GM23338 (cell line): ENCODE measurements around the gene COL1A1. TPM values are rescaled to one million over a fixed set of nuclear protein-coding genes. Genes with fewer than 3 reads are reported as not detected.

Experiments used
- ATAC-seq: fragments of 200-7000 bp; cut with Tn5 transposase; 3 replicates; pipeline ENCODE4 v1.9.1; 2020
- DNase-seq: peaks from one replicate; pipeline ENCODE4 v3.0.0-alpha.2; 2015; ENCODE audit warnings: low spot score
- H2AFZ ChIP-seq: fragments of 200-600 bp; sonication (generic); 2 replicates; pipeline ENCODE4 v1.8.0; 2016; ENCODE audit warnings: antibody characterized with exemption, mild to moderate bottlenecking, moderate library complexity
- H3F3A ChIP-seq: fragments of 200-600 bp; sonication (generic); replicated peaks from 2 replicates; pipeline ENCODE4 v1.8.0; 2017; ENCODE audit warnings: antibody characterized with exemption, mixed run types, low read depth
- H3K27ac ChIP-seq: fragments of 200-600 bp; sonication (generic); 2 replicates; pipeline ENCODE4 v1.6.1; 2016; ENCODE audit warnings: low read depth
- H3K27me3 ChIP-seq: fragments of 200-600 bp; sonication (generic); 2 replicates; pipeline ENCODE4 v1.8.0; 2016; ENCODE audit warnings: mild to moderate bottlenecking, mixed run types, moderate library complexity; ENCODE audit not compliant: insufficient read depth
- H3K36me3 ChIP-seq: fragments of 200-600 bp; sonication (generic); 2 replicates; pipeline ENCODE4 v1.8.0; 2016; ENCODE audit warnings: mild to moderate bottlenecking; ENCODE audit not compliant: insufficient read depth
- H3K4me1 ChIP-seq: fragments of 200-600 bp; sonication (generic); 2 replicates; pipeline ENCODE4 v1.8.0; 2016; ENCODE audit warnings: mild to moderate bottlenecking, moderate library complexity; ENCODE audit not compliant: insufficient read depth
- H3K4me2 ChIP-seq: fragments of 200-600 bp; sonication (generic); 2 replicates; pipeline ENCODE4 v1.7.1; 2017; ENCODE audit warnings: mixed run types
- H3K4me3 ChIP-seq: fragments of 200-600 bp; sonication (generic); 2 replicates; pipeline ENCODE4 v1.6.1; 2016; ENCODE audit warnings: mixed run types
- H3K79me2 ChIP-seq: fragments of 200-600 bp; sonication (generic); replicated peaks from 2 replicates; pipeline ENCODE4 v1.8.0; 2017; ENCODE audit warnings: mild to moderate bottlenecking; ENCODE audit not compliant: insufficient read depth
- H3K9me2 ChIP-seq: fragments of 200-600 bp; sonication (generic); 2 replicates; pipeline ENCODE4 v1.8.0; 2017; ENCODE audit not compliant: insufficient read depth
- H4K20me1 ChIP-seq: fragments of 200-600 bp; sonication (generic); replicated peaks from 2 replicates; pipeline ENCODE4 v1.8.0; 2017; ENCODE audit warnings: mild to moderate bottlenecking; ENCODE audit not compliant: insufficient read depth
- H3K27ac Mint-ChIP-seq: 2 replicates; pipeline ENCODE4 v1.8.0; 2020; ENCODE audit warnings: inconsistent platforms, mild to moderate bottlenecking, moderate library complexity, mixed read lengths
- H3K27me3 Mint-ChIP-seq: 3 replicates; pipeline ENCODE4 v1.8.0; 2022; ENCODE audit warnings: low read depth, mild to moderate bottlenecking, moderate library complexity, mixed read lengths, inconsistent platforms; ENCODE audit not compliant: insufficient read depth, poor library complexity
- H3K36me3 Mint-ChIP-seq: 3 replicates; pipeline ENCODE4 v1.8.0; 2021; ENCODE audit warnings: low read depth, mild to moderate bottlenecking, inconsistent platforms, moderate library complexity, mixed read lengths
- H3K4me1 Mint-ChIP-seq: 3 replicates; pipeline ENCODE4 v1.8.0; 2020; ENCODE audit warnings: mild to moderate bottlenecking, inconsistent platforms, mixed read lengths
- H3K4me3 Mint-ChIP-seq: 3 replicates; pipeline ENCODE4 v1.8.0; 2021; ENCODE audit warnings: moderate library complexity, mild to moderate bottlenecking, inconsistent platforms, mixed read lengths
- H3K9me3 Mint-ChIP-seq: 3 replicates; pipeline ENCODE4 v1.8.0; 2020; ENCODE audit warnings: moderate library complexity, mild to moderate bottlenecking, inconsistent platforms, mixed read lengths
- CREB1 ChIP-seq: fragments of 250-450 bp; sonication (Bioruptor Pico); IDR thresholded peaks from 2 replicates; pipeline ENCODE4 v1.5.0; 2020; ENCODE audit warnings: low read depth, mild to moderate bottlenecking, moderate library complexity
- EZH2 ChIP-seq: fragments of 200-600 bp; sonication (generic); IDR thresholded peaks from one replicate; pipeline ENCODE4 v1.8.0; 2017; ENCODE audit warnings: antibody characterized with exemption, mild to moderate bottlenecking, low read depth; ENCODE audit not compliant: unreplicated experiment
- EZH2phosphoT487 ChIP-seq: fragments of 200-600 bp; sonication (generic); IDR thresholded peaks from one replicate; pipeline ENCODE4 v1.8.1; 2018; ENCODE audit warnings: antibody characterized with exemption; ENCODE audit not compliant: unreplicated experiment
- JUNB ChIP-seq: IDR thresholded peaks from one replicate; pipeline ENCODE4 v1.6.1; 2016; ENCODE audit warnings: antibody characterized with exemption; ENCODE audit not compliant: unreplicated experiment
- NANOG ChIP-seq: IDR thresholded peaks from 2 replicates; pipeline ENCODE4 v1.6.1; 2016; ENCODE audit warnings: antibody characterized with exemption, borderline replicate concordance
- POLR2AphosphoS5 ChIP-seq: IDR thresholded peaks from 2 replicates; pipeline ENCODE4 v1.6.1; 2016; ENCODE audit warnings: antibody characterized with exemption, low read depth
- STAT1 ChIP-seq: IDR thresholded peaks from one replicate; pipeline ENCODE4 v1.6.1; 2016; ENCODE audit warnings: antibody characterized with exemption; ENCODE audit not compliant: unreplicated experiment
- ZNF114 ChIP-seq: fragments of 250-450 bp; sonication (Bioruptor Pico); IDR thresholded peaks from 2 replicates; pipeline ENCODE4 v1.5.0; 2020; ENCODE audit warnings: mild to moderate bottlenecking, moderate library complexity
- ZNF331 ChIP-seq: fragments of 250-450 bp; sonication (Bioruptor Pico); IDR thresholded peaks from 2 replicates; pipeline ENCODE4 v1.5.0; 2020; ENCODE audit warnings: low read depth, mild to moderate bottlenecking, moderate library complexity
- polyA plus RNA-seq: library from polyadenylated mRNA; unstranded; fragments of >200 nt; fragmentation: Nextera tagmentation; extraction: Ambion mirVana; gene quantifications from 2 replicates; pipeline ENCODE4 v1.2.1, GENCODE V29; 2016
- total RNA-seq: library from RNA; depleted of rRNA; stranded (reverse); fragments of >200 nt; shearing (Covaris generic); gene quantifications from 2 replicates; pipeline ENCODE4 v1.2.3, GENCODE V29; 2014
- TF ChIP-seq, protein P1 (sequence below), 2 experiments: fragments of 200-600 bp in 1 of 2; sonication (generic) in 1 of 2; conservative IDR thresholded peaks; 2 replicates each; pipeline versions ENCODE4 v1.5.1 to v1.6.1; 2016 to 2017; ENCODE audit warnings: antibody characterized with exemption in 2 of 2, low read depth in 2 of 2, mild to moderate bottlenecking in 2 of 2, moderate library complexity in 1 of 2
- TF ChIP-seq, protein P2 (sequence below): fragments of 250-450 bp; sonication (Bioruptor Pico); IDR thresholded peaks from 2 replicates; pipeline ENCODE4 v1.5.0; 2020; ENCODE audit warnings: mild to moderate bottlenecking, moderate library complexity
- TF ChIP-seq, protein P3 (sequence below): IDR thresholded peaks from 2 replicates; pipeline ENCODE4 v1.6.1; 2016; ENCODE audit warnings: antibody characterized with exemption
- TF ChIP-seq, protein P4 (sequence below): IDR thresholded peaks from one replicate; pipeline ENCODE4 v1.6.1; 2018; ENCODE audit warnings: antibody characterized with exemption; ENCODE audit not compliant: unreplicated experiment

COL1A1 gene
- total and polyA plus RNA-seq, 2 experiments from 2014 or later = 21.2 to 34.3 TPM

DNA sequence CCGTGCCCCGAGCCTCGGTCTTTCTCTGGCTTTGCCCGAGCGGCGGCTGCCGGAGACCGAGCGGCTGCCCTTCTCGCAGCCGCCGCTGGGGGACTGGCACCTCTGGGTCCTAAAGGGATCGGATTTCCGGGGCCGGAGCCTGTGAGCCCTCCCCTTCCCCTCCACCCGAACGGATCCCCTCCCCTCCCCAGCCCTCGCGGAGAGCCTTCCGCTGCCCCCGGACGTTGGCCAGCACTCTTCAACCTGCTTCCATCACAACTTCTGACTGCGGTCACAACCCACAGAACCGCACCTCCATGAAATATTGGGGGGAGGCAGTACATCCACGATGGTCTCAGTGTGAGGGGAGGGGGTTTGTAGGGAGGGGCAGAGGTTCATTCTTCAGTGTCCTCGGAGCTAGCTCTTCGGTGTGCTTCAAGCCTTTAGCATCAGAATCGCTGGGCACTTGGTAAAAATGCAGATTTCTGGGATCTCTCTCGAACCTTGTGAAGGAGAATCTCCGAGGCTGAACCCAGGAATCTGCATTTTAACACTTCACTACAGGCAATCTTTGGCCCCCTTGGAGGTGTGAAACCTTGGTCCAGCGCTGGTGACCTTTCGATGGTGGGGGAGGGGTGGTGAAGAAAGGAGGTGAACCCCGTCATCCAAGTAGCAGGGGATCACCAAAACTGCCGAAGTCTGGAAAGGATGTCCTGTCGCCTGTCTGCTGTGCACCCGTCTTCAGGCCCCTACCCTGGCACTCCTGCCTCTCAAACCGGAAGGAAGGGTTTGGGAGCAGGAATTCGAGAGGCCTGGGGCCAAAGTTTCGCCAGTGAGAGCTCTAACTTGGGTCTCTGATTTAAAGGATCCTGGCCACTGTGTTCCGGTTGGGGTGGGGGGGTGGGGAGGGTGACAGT is 50.1 kb downstream of the COL1A1 start:
- Mint-ChIP-seq H3K4me3 (peak overlapping the region; percentile 80), H3K36me3 (no peaks in the 10 kb centered on the region), H3K27ac (peak overlapping the region; percentile 88; the same call in 1 of the 2 replicates), H3K4me1 (peaks cover 42% of the 10 kb centered on the region), H3K9me3 (no peaks in the 10 kb centered on the region; the same call in 2 of the 3 replicates), H3K27me3 (peaks cover 29% of the 10 kb centered on the region)
- DNase-seq = peak; percentile 96
- peaks cover 28% of the 10 kb centered on the region for H3K4me1 ChIP-seq
- peak; percentile 61 for ATAC-seq
- peaks cover 30% of the 10 kb centered on the region for H3K27me3 ChIP-seq
- no peaks in the 10 kb centered on the region for H3K79me2 ChIP-seq
- H2AFZ ChIP-seq = peak overlapping the region; percentile 96
- no peaks in the 10 kb centered on the region for H4K20me1 ChIP-seq
- TF ChIP-seq EZH2phosphoT487 (no peak), POLR2AphosphoS5 (0 out of 2 replicates have a peak, but pooled peaks have one; percentile 43), STAT1 (no peak), CREB1 (CRISPR knock-in tag) (no peak), NANOG (no peak), ZNF331 (CRISPR knock-in tag) (no peak), EZH2 (peak; percentile 30), JUNB (no peak), ZNF114 (CRISPR knock-in tag) (no peak)
- TF ChIP-seq, protein P1, sequence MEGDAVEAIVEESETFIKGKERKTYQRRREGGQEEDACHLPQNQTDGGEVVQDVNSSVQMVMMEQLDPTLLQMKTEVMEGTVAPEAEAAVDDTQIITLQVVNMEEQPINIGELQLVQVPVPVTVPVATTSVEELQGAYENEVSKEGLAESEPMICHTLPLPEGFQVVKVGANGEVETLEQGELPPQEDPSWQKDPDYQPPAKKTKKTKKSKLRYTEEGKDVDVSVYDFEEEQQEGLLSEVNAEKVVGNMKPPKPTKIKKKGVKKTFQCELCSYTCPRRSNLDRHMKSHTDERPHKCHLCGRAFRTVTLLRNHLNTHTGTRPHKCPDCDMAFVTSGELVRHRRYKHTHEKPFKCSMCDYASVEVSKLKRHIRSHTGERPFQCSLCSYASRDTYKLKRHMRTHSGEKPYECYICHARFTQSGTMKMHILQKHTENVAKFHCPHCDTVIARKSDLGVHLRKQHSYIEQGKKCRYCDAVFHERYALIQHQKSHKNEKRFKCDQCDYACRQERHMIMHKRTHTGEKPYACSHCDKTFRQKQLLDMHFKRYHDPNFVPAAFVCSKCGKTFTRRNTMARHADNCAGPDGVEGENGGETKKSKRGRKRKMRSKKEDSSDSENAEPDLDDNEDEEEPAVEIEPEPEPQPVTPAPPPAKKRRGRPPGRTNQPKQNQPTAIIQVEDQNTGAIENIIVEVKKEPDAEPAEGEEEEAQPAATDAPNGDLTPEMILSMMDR (conservative IDR thresholded peaks at IDR 0.05; ENCODE audit: low read depth in 2 of 2) = peak in 1 of 2 experiments; percentile 19; a peak in 1 of 4 replicates
- TF ChIP-seq, protein P2, sequence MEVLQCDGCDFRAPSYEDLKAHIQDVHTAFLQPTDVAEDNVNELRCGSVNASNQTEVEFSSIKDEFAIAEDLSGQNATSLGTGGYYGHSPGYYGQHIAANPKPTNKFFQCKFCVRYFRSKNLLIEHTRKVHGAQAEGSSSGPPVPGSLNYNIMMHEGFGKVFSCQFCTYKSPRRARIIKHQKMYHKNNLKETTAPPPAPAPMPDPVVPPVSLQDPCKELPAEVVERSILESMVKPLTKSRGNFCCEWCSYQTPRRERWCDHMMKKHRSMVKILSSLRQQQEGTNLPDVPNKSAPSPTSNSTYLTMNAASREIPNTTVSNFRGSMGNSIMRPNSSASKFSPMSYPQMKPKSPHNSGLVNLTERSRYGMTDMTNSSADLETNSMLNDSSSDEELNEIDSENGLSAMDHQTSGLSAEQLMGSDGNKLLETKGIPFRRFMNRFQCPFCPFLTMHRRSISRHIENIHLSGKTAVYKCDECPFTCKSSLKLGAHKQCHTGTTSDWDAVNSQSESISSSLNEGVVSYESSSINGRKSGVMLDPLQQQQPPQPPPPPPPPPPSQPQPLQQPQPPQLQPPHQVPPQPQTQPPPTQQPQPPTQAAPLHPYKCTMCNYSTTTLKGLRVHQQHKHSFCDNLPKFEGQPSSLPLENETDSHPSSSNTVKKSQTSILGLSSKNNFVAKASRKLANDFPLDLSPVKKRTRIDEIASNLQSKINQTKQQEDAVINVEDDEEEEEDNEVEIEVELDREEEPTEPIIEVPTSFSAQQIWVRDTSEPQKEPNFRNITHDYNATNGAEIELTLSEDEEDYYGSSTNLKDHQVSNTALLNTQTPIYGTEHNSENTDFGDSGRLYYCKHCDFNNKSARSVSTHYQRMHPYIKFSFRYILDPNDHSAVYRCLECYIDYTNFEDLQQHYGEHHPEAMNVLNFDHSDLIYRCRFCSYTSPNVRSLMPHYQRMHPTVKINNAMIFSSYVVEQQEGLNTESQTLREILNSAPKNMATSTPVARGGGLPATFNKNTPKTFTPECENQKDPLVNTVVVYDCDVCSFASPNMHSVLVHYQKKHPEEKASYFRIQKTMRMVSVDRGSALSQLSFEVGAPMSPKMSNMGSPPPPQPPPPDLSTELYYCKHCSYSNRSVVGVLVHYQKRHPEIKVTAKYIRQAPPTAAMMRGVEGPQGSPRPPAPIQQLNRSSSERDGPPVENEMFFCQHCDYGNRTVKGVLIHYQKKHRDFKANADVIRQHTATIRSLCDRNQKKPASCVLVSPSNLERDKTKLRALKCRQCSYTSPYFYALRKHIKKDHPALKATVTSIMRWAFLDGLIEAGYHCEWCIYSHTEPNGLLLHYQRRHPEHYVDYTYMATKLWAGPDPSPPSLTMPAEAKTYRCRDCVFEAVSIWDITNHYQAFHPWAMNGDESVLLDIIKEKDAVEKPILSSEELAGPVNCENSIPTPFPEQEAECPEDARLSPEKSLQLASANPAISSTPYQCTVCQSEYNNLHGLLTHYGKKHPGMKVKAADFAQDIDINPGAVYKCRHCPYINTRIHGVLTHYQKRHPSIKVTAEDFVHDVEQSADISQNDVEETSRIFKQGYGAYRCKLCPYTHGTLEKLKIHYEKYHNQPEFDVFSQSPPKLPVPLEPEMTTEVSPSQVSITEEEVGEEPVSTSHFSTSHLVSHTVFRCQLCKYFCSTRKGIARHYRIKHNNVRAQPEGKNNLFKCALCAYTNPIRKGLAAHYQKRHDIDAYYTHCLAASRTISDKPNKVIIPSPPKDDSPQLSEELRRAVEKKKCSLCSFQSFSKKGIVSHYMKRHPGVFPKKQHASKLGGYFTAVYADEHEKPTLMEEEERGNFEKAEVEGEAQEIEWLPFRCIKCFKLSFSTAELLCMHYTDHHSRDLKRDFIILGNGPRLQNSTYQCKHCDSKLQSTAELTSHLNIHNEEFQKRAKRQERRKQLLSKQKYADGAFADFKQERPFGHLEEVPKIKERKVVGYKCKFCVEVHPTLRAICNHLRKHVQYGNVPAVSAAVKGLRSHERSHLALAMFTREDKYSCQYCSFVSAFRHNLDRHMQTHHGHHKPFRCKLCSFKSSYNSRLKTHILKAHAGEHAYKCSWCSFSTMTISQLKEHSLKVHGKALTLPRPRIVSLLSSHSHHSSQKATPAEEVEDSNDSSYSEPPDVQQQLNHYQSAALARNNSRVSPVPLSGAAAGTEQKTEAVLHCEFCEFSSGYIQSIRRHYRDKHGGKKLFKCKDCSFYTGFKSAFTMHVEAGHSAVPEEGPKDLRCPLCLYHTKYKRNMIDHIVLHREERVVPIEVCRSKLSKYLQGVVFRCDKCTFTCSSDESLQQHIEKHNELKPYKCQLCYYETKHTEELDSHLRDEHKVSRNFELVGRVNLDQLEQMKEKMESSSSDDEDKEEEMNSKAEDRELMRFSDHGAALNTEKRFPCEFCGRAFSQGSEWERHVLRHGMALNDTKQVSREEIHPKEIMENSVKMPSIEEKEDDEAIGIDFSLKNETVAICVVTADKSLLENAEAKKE (CRISPR knock-in tag) = no peak
- TF ChIP-seq, protein P3, sequence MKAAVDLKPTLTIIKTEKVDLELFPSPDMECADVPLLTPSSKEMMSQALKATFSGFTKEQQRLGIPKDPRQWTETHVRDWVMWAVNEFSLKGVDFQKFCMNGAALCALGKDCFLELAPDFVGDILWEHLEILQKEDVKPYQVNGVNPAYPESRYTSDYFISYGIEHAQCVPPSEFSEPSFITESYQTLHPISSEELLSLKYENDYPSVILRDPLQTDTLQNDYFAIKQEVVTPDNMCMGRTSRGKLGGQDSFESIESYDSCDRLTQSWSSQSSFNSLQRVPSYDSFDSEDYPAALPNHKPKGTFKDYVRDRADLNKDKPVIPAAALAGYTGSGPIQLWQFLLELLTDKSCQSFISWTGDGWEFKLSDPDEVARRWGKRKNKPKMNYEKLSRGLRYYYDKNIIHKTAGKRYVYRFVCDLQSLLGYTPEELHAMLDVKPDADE = 0 out of 2 replicates have a peak, but pooled peaks have one; percentile 8
- TF ChIP-seq, protein P4, sequence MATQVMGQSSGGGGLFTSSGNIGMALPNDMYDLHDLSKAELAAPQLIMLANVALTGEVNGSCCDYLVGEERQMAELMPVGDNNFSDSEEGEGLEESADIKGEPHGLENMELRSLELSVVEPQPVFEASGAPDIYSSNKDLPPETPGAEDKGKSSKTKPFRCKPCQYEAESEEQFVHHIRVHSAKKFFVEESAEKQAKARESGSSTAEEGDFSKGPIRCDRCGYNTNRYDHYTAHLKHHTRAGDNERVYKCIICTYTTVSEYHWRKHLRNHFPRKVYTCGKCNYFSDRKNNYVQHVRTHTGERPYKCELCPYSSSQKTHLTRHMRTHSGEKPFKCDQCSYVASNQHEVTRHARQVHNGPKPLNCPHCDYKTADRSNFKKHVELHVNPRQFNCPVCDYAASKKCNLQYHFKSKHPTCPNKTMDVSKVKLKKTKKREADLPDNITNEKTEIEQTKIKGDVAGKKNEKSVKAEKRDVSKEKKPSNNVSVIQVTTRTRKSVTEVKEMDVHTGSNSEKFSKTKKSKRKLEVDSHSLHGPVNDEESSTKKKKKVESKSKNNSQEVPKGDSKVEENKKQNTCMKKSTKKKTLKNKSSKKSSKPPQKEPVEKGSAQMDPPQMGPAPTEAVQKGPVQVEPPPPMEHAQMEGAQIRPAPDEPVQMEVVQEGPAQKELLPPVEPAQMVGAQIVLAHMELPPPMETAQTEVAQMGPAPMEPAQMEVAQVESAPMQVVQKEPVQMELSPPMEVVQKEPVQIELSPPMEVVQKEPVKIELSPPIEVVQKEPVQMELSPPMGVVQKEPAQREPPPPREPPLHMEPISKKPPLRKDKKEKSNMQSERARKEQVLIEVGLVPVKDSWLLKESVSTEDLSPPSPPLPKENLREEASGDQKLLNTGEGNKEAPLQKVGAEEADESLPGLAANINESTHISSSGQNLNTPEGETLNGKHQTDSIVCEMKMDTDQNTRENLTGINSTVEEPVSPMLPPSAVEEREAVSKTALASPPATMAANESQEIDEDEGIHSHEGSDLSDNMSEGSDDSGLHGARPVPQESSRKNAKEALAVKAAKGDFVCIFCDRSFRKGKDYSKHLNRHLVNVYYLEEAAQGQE = no peak
- no peaks in the 10 kb centered on the region for H3K9me2 ChIP-seq
- H3K4me3 ChIP-seq = peak overlapping the region; percentile 87
- no peak overlapping the region for H3K27ac ChIP-seq
- H3K4me2 ChIP-seq = peak overlapping the region; percentile 99
- H3F3A ChIP-seq = peaks cover 5% of the 10 kb centered on the region; the same call in 1 of the 2 replicates
- H3K36me3 ChIP-seq = no peaks in the 10 kb centered on the region
